ENCODE data around the gene BICC1.

The BICC1 gene

GRCh38 chr10:58724781-58725180, 212.1 kb downstream of the BICC1 start:
- in situ Hi-C loops (cut with HindIII; ENCODE audit: low pct_ligation_motif_present, low sequenced_read_pairs), result no loop called here
- Histone ChIP-seq H3K4me3 (ENCODE audit: low read depth, low read length) (no peak overlapping the region), H3K36me3 (replicated peaks) (no peaks in the 10 kb centered on the region), H3K27ac (no peak overlapping the region), H3K27me3 (replicated peaks) (no peaks in the 10 kb centered on the region)
- no peak for DNase-seq
- TF ChIP-seq CTCF (IDR thresholded peaks at IDR 0.05; ENCODE audit: low read depth, low read length, missing control alignments), result no peak

- no peak for TF ChIP-seq CTCF (IDR thresholded peaks at IDR 0.05; ENCODE audit: low read depth, low read length, missing control alignments)
- DNase-seq, result no peak
- Histone ChIP-seq H3K4me3 (ENCODE audit: low read depth, low read length) (no peak overlapping the region), H3K27ac (no peak overlapping the region), H3K36me3 (replicated peaks) (no peaks in the 10 kb centered on the region), H3K27me3 (replicated peaks) (no peaks in the 10 kb centered on the region)
- in situ Hi-C loops (cut with HindIII; ENCODE audit: low pct_ligation_motif_present, low sequenced_read_pairs), result no loop called here
These were observed 213.2 kb downstream of the BICC1 start for GRCh38 chr10:58725901-58726300.

- in situ Hi-C loops (cut with HindIII; ENCODE audit: low pct_ligation_motif_present, low sequenced_read_pairs), result no loop called here
- Histone ChIP-seq H3K4me3 (ENCODE audit: low read depth, low read length) (no peak overlapping the region), H3K36me3 (replicated peaks) (no peaks in the 10 kb centered on the region), H3K27me3 (replicated peaks) (no peaks in the 10 kb centered on the region), H3K27ac (no peak overlapping the region)
- no peak for TF ChIP-seq CTCF (IDR thresholded peaks at IDR 0.05; ENCODE audit: low read depth, low read length, missing control alignments)
- no peak for DNase-seq
These were observed 215.0 kb downstream of the BICC1 start for GRCh38 chr10:58727633-58728032.

- in situ Hi-C loops (cut with HindIII; ENCODE audit: low pct_ligation_motif_present, low sequenced_read_pairs), result no loop called here
- no peak overlapping the region for H3K27ac ChIP-seq
- no peaks in the 10 kb centered on the region for H3K27me3 ChIP-seq (replicated peaks)
- no peak for TF ChIP-seq CTCF (IDR thresholded peaks at IDR 0.05; ENCODE audit: low read depth, low read length, missing control alignments)
- DNase-seq, result no peak
- no peak overlapping the region for H3K4me3 ChIP-seq (ENCODE audit: low read depth, low read length)
- no peaks in the 10 kb centered on the region for H3K36me3 ChIP-seq (replicated peaks)
These were observed 218.6 kb downstream of the BICC1 start for GRCh38 chr10:58731276-58731675.

GRCh38 chr10:58733436-58733835, 220.8 kb downstream of the BICC1 start:
- no peak for TF ChIP-seq CTCF (IDR thresholded peaks at IDR 0.05; ENCODE audit: low read depth, low read length, missing control alignments)

GRCh38 chr10:58734116-58734515, 221.4 kb downstream of the BICC1 start:
- Histone ChIP-seq H3K4me3 (ENCODE audit: low read depth, low read length) (no peak overlapping the region), H3K36me3 (replicated peaks) (no peaks in the 10 kb centered on the region), H3K27ac (no peak overlapping the region), H3K27me3 (replicated peaks) (no peaks in the 10 kb centered on the region)
- DNase-seq, result no peak
- peak; percentile 17 for TF ChIP-seq CTCF (IDR thresholded peaks at IDR 0.05; ENCODE audit: low read depth, low read length, missing control alignments)
- in situ Hi-C loops (cut with HindIII; ENCODE audit: low pct_ligation_motif_present, low sequenced_read_pairs), result no loop called here

More at GRCh38 chr10:58733436-58733835, 220.8 kb downstream of the BICC1 start:
- H3K27me3 ChIP-seq (replicated peaks), result no peaks in the 10 kb centered on the region
- DNase-seq, result no peak
- H3K27ac ChIP-seq, result no peak overlapping the region
- no peaks in the 10 kb centered on the region for H3K36me3 ChIP-seq (replicated peaks)
- in situ Hi-C loops (cut with HindIII; ENCODE audit: low pct_ligation_motif_present, low sequenced_read_pairs), result no loop called here
- no peak overlapping the region for H3K4me3 ChIP-seq (ENCODE audit: low read depth, low read length)

Measured in brain microvascular endothelial cell (primary cell).